ENCODE results near the gene PFN4.

DNA sequence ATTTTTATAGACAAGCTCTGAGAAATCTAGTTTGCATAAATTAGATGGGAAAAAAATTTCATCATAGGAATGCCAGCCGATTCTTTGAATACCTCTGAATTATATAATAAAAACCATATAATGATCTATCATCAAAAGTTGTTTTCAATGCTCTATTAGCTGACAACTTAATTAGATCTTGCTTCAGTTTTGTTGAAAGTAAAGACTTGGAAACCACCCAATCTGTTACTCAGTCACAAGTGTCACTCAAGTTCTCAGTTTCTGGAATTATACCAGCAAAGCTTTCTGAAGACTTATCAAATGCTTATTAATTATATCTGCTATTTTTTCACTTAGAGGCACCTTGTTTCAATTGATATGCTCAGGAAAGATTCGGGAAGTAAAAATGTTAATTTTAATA lies 21.1 kb downstream of the PFN4 start:
- TF ChIP-seq, protein P1, sequence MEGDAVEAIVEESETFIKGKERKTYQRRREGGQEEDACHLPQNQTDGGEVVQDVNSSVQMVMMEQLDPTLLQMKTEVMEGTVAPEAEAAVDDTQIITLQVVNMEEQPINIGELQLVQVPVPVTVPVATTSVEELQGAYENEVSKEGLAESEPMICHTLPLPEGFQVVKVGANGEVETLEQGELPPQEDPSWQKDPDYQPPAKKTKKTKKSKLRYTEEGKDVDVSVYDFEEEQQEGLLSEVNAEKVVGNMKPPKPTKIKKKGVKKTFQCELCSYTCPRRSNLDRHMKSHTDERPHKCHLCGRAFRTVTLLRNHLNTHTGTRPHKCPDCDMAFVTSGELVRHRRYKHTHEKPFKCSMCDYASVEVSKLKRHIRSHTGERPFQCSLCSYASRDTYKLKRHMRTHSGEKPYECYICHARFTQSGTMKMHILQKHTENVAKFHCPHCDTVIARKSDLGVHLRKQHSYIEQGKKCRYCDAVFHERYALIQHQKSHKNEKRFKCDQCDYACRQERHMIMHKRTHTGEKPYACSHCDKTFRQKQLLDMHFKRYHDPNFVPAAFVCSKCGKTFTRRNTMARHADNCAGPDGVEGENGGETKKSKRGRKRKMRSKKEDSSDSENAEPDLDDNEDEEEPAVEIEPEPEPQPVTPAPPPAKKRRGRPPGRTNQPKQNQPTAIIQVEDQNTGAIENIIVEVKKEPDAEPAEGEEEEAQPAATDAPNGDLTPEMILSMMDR (IDR thresholded peaks at IDR 0.05) = no peak
- no peak for TF ChIP-seq POLR2A (IDR thresholded peaks at IDR 0.05)

All from esophagus squamous epithelium (tissue), 4 donors.